Central memory CD4-positive, alpha-beta T cell (primary cell): ENCODE results near the gene MIS12.

Experiments used
- DNase-seq: peaks from one replicate; pipeline ENCODE4 v3.0.0; 2022

Gene MIS12

DNA sequence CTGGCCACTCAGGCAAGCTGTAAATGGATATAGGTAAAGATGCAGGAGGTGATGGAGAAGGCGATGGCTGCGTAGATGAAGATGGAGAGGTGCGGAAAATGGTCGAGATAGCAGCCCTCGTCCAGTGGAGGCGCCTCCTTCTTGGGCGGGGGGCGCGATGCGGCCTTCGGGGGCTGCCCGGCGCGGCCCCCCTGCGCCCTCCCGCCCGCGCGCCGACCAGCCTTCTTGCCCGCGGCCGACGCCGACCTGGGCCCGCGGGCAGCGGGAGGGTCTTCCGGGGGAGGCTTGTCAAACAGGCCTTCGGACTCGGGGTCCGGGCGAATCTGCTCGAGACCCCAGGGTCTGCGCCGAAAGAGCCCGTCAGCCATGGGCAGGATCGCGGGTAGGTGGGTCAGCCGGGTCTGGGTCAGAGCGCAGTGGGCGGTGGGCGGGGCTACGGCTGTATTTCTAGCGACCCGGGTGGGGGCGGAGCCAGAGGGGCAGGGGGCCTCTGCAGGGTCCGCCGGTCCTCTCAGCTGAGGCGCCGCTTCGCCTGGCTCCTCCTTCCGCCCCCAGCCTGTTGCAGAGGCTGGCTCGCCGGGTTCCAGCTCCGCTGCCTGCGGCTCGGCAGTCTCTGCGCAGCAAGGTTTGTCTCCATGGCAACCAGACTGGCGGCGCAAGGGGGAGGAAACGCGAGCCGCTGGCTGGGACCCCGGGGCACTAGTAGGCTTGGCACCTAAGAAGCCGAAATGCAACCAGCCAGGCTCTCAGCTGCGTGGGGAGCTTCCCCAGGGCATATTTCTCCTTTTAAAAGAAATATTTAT is 14.4 kb downstream of the MIS12 start:
- peak; percentile 79 for DNase-seq

DNA sequence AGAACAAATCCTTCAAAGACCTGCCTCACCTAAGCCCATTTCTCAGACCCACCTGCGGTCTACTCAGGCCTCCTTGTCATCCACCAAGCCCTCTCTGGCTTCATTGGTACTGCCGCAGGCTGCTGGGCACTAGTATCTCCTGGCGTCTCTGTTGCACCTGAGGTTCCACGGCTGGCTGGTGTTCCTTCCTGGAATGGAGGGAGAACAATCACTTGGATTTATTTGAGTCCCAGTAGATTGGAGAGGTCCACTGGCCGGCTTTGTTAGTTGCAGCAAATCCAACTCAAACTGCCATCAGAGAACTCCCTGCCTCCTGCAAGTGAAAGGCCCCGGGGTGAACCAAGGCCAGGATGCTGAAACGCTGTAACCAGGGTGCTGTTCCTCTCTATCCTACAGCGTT is 15.3 kb downstream of the MIS12 start:
- DNase-seq, result no peak

DNA sequence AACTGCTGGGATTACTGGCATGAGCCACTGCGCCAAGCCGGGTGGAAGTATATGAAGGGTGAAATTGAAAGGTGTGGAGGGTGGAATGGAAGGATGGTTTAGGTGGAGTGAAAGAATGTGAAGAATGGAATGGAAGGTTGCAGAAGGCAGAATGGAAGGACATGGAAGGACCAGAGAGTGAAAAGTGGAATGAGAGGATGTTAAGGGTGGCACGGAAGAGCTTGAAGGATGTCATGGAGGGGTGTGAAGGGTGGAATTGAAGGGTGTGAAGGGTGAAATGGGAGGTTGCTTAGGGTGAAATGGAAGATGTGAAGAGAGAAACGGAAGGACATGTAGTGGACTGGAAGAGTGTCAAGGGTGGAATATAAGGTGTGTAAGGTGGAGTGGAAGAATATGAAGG is 16.2 kb downstream of the MIS12 start:
- DNase-seq, result no peak

DNA sequence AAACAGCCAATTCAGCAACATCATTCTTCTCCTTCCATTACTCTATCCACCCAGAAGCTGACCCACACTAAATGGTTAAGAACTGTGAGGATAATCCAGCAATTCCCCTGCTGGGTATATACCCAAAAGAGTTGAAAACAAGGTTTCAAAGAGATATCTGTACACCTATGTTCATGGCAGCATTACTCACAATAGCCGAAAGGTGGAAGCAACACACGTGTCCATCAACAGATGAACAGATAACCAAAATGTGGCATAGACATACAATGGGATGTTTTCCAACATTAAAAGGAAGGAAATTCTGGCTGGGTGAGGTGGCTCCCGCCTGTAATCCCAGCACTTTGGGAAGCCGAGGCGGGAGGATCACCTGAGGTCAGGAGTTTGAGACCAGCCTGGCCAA is 19.9 kb downstream of the MIS12 start:
- no peak for DNase-seq

DNA sequence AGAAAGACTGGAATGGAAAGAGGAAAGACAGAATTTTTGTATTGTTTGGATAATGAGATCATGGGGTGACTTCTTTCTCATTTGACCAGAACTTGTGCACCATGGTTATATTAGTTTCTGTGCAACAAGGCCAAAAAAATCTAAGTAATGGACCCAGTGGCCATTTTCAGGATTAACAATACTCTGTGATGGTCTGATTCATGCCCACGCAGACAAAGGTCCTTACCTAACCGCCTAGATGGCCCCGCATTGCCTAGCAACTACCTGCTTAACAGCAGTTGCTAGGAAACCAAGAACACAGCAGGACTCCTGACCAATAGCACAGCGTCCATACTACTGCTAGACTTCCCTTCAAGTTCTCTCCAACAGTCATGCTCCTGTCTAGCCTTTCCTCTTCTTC is 22.4 kb downstream of the MIS12 start:
- no peak for DNase-seq

DNA sequence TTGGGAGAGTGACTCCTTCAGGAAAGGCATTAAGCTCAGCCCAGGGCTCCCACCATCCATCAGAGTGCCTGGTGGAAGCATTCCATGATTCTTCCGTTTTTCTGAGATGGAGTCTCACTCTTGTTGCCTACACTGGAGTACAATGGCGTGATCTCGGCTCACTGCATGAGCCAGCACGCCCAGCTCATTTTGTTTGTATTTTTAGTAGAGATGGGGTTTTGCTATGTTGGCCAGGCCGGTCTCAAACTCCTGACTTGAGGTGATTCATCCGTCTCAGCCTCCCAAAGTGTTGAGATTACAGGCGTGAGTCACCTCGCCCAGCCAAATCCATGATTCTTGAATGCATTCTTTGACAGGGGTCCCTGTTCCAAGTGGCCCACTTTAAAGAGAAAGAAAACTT is 23.1 kb downstream of the MIS12 start:
- no peak for DNase-seq

DNA sequence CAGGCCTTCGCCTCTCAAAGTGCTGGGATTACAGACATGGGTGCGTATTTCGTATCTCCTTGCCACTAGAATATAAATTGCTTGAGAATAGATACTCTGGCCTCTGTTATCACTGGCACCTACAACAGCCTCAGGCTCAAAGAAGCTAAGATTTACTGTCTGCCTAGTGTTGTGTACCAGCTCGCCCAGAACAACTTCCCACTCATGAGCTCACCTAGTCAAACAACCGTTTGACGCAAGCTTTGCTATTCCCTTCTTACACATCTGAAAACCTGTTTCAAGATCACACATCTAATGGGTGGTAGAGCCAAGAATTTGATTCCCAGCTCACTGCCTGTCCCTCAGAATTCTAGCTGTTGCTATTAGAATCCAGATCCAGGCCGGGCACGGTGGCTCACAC is 24.4 kb downstream of the MIS12 start:
- DNase-seq, result no peak

DNA sequence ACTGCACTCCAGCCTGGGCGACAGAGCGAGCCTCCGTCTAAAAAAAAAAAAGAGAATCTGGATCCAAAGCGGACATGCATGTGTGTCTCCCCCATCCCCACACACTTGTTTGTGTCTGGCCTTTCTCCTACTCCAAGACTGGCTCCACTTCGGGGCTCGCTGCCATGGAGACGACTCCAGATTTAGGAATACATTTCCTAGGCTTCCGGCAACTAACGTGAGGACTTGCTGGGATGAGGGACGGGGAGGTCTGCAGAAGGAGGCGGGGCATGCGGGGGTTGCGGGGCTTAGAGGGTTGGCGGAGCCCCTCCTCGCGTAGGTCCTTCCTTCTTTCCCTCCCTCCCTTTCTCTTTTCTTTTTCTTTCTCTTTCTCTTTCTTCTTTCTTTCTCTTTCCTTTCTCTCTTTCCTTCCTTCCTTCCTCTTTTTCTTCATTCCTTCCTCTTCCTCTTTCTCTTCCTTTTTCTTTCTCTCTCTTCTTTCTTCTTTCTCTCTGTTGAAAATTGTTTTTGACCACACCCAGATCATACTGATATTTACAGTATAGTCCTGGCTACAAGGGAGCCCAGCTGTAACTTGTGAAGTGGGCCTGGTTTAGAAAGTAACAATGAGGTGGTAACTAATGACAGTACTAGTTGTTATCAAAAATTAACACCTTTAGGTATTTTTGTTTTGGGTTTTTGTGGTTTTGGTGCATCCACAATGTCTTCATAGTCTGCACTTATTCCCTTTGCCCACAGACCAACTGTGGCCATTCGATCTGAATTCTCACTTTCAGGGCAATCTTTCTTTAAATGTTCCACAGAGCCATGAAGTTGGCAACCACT is 25.2 kb downstream of the MIS12 start:
- DNase-seq, result no peak

DNA sequence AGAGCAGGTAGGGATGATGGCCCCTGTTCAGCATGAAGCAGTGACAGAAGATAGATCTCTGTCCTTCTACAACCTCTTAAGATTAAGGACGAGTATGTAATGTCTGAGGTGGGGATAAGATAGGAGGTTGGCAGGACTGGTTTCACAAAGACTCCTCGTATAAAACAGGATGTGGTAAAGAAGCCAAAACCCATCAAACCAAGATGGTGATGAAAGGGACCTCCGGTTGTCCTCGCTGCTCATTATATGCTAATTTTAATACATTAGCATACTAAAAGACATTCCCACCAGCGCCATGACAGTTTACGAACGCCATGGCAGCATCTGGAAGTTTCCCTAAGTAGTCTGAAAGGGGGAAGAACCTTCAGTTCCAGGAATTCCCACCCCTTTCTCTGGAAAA is 27.3 kb downstream of the MIS12 start:
- peak; percentile 51 for DNase-seq

DNA sequence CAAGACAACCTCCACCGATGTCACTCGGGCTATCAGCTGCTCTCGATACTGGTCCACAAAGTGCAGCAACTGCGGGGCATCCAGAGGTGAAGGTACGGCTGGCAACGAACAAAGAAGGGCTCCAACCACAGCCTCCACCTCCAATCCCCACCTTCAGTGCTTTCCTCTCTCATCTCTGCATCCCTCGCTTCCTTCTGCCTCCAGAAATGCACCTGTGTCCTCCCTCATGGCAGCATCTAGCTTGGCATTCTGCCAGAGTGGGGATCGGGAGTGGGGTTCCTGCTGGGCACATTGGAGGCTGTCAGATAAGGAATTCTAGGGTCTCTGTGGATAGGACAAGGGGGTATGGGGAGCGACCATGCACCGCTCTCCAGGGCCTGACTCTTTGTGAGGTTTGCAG is 28.6 kb downstream of the MIS12 start:
- no peak for DNase-seq

DNA sequence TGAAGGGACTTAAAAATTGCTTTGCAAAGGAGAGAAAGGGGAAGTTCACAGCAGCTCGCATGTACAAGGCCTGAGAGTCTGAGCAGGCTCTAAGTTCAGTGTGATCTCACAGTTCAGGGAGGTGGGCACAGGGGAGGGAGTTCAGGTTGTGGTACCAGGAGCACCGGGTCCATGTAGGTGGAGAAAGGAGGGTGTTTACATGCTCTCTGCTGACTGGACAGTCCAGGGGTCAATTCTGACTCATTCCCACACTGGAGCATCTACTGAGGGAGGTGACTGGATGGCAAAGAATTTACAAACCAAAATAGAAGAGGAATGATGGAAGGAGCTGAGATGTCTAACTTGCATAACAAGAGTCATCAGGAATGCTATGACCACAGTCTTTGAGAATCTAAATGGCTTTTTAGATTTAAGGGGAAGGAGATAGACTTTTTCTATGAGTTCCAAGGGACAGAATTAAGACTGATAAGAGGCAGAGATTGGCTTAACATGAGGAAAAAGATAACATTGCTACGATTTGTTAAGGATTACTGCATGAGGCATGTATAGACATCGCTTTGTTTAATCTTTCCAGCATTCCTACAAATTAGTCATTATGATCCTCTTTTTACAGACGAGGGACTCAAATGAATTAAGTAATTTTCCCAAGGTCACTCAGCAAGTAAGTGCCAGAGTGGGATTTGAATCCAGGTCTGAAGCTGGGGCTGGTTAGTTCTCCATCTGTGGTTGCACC is 29.9 kb downstream of the MIS12 start:
- no peak for DNase-seq

DNA sequence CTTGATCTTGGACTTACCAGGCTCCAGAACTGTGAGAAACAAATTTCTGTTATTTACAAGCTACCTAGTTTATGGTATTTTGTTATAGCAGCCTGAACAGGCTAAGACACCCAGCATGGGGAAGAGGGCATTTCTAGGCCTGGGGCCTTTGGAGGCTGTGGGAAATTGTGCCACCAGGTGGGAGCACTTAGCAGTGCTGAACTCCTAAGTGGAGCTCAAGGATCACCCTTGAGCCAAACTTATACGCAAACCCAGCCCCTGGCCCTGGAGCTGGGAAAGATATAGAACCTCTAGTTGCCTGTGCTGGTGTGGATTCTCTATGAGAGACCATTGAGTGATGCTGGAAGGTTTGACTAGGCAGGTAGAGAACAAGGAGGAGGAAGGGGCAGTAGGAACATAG is 36.1 kb downstream of the MIS12 start:
- DNase-seq, result no peak

DNA sequence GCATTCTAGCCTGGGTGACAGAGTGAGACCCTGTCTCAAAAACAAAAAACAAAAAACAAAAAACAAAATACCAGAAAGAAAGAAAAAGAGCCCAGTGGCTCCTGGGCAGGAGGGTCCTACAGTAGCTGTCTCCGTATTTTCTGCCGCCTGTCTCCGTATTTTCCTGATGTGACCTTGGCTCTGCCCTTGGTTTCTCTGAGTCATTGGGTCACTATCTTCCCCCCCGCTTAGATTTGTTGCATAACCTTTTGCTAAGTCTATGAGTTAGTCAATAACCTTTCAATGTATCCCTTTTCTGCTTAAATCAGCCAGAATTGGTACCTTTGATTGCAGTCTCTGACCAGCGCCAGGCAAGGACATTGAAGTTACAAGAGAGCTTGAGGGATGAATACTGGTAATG is 36.9 kb downstream of the MIS12 start:
- no peak for DNase-seq

DNA sequence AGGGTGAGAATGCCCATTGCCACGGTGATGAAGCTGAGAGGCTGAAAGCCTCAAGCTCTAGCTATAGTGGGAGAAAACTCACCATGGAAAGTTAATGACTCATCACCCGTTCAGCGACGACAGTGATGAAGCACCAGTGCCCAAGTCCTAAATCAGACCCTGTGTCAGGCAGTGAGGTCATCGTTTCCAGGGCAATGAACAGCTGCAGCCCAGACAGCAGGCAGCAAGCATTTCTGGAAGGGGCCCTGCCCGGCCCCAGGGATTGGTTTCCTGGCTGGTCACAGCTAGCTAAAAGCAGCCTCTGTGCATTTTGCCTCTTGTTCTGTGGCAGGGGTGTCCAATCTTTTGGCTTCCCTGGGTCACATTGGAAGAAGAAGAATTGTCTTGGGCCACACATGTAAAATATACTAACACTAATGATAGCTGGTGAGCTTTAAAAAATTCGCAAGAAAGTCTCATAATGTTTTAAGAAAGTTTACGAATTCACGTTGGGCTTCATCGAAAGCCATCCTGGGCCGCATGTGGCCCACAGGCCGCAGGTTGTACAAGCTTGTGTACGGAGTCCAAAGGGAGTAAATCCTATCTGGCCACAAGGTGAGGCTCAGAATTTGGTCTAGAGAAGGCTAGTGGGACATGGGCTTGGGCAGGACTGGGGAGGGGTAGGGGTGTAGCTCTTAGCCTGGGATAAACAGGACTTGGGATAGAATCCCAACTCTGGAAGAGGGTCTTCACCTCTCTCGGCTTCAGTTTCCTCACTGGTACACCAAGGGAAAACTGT is 40.6 kb downstream of the MIS12 start:
- no peak for DNase-seq

DNA sequence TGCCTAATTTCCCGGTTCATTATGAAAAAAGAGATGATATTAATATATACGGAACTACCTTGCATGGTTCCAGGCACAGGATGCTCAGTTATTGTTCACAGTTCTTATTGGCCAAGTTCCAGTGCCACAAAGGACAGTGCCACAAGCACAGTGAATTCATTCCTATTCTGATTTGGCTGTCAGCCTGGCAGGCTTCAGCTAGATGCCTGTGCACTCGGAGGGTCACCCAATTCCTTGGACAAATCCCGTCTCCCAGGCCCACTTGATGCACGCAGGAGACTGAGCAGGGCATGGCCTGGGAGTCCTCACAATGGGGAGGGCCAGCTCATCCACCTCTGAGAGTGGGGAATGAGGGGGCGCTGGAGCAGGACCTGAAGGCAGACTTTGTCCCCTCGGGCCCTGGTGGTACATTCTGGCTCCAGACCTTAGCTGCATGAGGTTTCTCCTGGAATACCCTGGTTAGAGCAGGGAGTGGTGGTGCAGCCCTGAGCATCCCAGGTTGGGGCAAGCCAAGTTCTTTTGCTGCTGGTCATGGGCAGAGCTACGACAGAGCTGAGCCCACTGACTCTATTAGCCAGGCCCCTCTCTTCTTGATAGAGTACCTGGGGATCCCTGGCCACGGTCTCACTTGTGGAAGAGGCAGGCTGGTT is 41.4 kb downstream of the MIS12 start:
- no peak for DNase-seq

DNA sequence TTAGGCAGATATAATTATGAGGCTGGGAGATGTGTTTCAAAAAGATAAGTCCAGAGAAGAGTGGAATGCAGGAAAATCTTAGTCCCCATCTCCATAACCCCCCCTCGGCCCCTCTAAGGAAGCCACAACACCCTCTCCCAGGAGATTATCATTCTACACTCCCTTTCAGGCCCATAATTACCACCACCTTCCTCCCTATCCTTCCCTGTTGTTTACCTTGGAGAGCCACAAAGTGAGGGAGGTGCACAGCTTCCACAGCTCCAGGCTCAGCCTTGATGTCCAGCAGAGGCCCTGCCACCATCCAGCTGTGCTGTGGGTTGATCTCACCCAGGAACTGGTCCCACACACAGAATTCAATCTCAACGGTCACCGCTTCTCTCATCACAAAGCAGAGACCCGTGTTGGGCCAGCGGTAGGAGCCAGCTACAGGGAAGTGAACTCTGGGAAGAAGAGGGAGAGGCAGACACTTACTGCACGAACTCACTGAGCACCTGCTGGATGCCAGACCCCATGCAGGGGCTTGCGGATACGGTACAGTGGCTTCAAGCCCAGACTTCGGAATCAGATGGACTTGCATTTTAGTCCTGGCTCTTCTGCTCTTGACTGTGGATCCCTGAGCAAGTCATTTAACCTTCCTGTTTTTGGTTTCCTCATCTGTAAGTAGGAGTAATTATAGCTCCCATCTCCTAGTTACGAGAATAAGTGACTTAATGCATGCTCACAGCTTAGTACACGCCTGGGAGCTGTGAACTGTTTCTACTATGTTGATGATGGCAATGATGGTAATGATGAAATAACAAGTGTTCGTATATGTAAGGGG is 44.1 kb downstream of the MIS12 start:
- DNase-seq, result no peak

DNA sequence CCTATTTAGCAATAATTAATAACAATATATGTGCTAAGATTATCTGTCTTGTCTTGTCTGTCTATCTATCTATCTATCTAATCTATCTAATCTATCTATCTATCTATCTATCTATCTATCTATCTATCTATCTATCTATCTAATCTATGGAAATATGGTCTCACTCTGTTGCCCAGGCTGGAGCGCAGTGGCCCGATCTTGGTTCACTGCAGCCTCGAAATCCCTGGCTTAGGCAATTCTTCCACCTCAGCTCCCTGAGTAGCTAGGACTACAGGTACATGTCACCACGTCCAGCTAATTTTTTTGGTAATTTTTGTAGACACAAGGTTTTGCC is 44.7 kb downstream of the MIS12 start:
- no peak for DNase-seq

DNA sequence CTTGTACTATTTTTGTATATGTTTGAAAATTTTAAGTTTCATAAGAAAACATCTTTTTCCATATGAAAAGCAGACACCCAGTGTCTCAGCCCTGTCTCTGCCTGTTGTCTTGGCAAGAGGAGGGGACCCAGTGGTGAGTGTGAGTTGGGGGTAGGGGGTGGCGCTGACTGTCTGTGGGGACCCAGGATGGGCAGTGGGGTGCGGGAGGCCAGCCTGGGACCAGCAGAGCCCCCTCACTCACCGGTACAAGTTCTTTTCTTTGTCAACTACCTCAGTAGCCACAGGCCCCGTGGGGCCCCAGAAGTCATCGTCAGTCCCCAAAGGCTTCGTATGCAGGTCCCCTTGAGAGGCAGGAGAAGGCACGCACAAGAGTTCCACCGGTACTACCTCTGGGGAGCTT is 46.2 kb downstream of the MIS12 start:
- DNase-seq, result no peak

DNA sequence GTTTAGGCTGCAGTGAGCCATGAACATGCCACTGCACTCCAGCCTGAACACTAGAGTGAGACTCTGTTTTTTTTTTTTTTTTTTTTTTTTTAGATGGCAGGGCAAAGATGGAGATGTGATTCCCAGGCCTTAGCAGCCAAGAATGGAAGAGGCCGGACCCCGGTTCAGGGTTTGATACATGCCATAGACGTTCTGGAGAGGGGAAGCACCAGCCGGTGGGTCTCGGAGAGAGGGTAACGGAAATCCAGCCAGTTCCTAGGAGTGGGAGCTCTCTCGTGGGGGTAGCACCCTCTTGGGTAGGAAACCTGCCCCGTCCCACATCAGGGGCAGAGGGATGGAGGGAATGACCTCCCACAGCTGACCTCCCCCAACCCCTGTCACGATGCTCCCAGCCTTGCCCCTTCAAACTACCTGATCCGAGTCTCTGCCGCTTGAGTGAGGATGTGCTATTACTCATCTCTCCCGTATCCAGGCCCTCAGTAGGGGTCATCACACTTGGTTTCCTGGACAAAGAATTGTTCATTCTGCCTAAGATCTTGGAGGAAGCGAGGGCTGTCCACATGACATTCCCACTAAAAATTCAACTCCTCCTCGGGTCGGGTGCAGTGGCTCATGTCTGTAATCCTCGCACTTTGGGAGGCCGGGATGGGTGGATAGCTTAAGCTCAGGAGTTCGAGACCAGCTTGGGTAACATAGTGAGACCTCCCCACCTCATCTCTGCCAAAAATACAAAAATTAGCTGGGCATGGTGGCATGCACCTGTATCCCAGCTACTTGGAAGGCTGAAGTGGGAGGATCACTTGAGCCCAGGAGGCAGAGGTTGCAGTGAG is 47.3 kb downstream of the MIS12 start:
- no peak for DNase-seq

DNA sequence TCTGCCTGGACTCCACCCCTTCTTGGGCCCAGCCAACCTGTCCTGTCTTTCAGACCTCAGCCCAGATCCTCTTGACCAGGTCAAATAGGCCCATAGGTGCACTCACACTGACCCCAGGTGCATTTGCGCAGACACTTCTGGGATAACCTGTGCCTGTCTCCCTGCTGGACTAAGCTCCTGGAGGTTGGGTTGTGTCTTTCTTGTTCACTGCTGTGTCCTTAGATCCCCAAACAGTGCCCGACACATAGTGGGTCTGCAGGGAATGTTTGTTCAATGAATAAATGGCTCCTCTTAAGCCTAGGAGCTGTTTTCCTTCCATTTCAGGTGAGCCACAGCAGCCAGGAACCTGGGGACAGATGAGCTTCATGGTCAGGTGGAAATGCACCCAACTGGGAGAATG is 49.1 kb downstream of the MIS12 start:
- no peak for DNase-seq
